ENCODE measurements around the gene KCTD10.

- TF ChIP-seq POLR2AphosphoS5 (IDR thresholded peaks at IDR 0.05; ENCODE audit: low read depth, low read length) (no peak), POLR2A (IDR thresholded peaks at IDR 0.05; ENCODE audit: low read depth, low read length) (no peak)
Measured at GRCh38 chr12:109487181-109488050, 10.3 kb upstream of the KCTD10 start.
